Mesenchymal stem cell (in vitro differentiated cells and primary cell): ENCODE measurements around the gene MAFG.

Source experiments
- DNase-seq: peaks from one replicate; pipeline ENCODE4 v3.0.0-alpha.2; 2013
- H2AFZ ChIP-seq: one replicate; pipeline ENCODE4 v1.6.1; 2013; ENCODE audit warnings: low read depth, mild to moderate bottlenecking, control low read depth, inconsistent platforms, low read length, moderate library complexity
- H2AK5ac ChIP-seq: 2 replicates; pipeline ENCODE4 v1.6.1; 2013; ENCODE audit warnings: low read length, moderate library complexity, mild to moderate bottlenecking, inconsistent platforms; ENCODE audit not compliant: severe bottlenecking
- H2BK120ac ChIP-seq: one replicate; pipeline ENCODE4 v1.6.1; 2013; ENCODE audit warnings: low read depth, mild to moderate bottlenecking, inconsistent platforms, low read length, moderate library complexity
- H2BK12ac ChIP-seq, 2 experiments: one replicate each; pipeline ENCODE4 v1.6.1; 2013; ENCODE audit warnings: inconsistent platforms in 2 of 2, low read length in 2 of 2, mild to moderate bottlenecking in 2 of 2, moderate library complexity in 2 of 2, control low read depth in 1 of 2
- H2BK15ac ChIP-seq: one replicate; pipeline ENCODE4 v1.6.1; 2013; ENCODE audit warnings: mild to moderate bottlenecking, low read depth, inconsistent platforms; ENCODE audit not compliant: poor library complexity, severe bottlenecking
- H2BK5ac ChIP-seq: 2 replicates; pipeline ENCODE4 v1.6.1; 2013; ENCODE audit warnings: low read depth, mild to moderate bottlenecking, low read length, control low read depth, inconsistent platforms; ENCODE audit not compliant: poor library complexity, severe bottlenecking
- H3K14ac ChIP-seq, 2 experiments: one replicate each; pipeline ENCODE4 v1.6.1; 2013; ENCODE audit warnings: inconsistent platforms in 2 of 2, low read length in 2 of 2, control low read depth in 1 of 2, mild to moderate bottlenecking in 1 of 2, moderate library complexity in 1 of 2
- H3K18ac ChIP-seq, 2 experiments: one replicate each; pipeline ENCODE4 v1.6.1; 2013; ENCODE audit warnings: inconsistent platforms in 2 of 2, low read length in 2 of 2, control low read depth in 1 of 2, low read depth in 1 of 2, mild to moderate bottlenecking in 1 of 2
- H3K23ac ChIP-seq, 2 experiments: one replicate each; pipeline ENCODE4 v1.6.1; 2013; ENCODE audit warnings: inconsistent platforms in 2 of 2, low read length in 2 of 2, mild to moderate bottlenecking in 2 of 2, moderate library complexity in 2 of 2, control low read depth in 1 of 2
- H3K27ac ChIP-seq: 2 replicates; pipeline ENCODE4 v1.5.1; 2013; ENCODE audit warnings: mild to moderate bottlenecking, moderate library complexity, low read length, control low read depth, inconsistent platforms; ENCODE audit not compliant: poor library complexity, severe bottlenecking
- H3K27me3 ChIP-seq, 2 experiments: 2 replicates each; pipeline versions ENCODE4 v1.6.1 to v1.7.0; 2013; ENCODE audit warnings: low read length in 2 of 2, mild to moderate bottlenecking in 2 of 2, moderate library complexity in 2 of 2, control low read depth in 1 of 2, inconsistent platforms in 1 of 2; ENCODE audit not compliant: control insufficient read depth in 1 of 2, insufficient read depth in 1 of 2
- H3K36me3 ChIP-seq, 2 experiments: 2 replicates each; pipeline versions ENCODE4 v1.6.1 to v1.7.0; 2013; ENCODE audit warnings: low read length in 2 of 2, control low read depth in 1 of 2, inconsistent platforms in 1 of 2, low read depth in 1 of 2, mild to moderate bottlenecking in 1 of 2; ENCODE audit not compliant: insufficient read depth in 2 of 2, control insufficient read depth in 1 of 2
- H3K4ac ChIP-seq, 2 experiments: one replicate each; pipeline ENCODE4 v1.6.1; 2013; ENCODE audit warnings: inconsistent platforms in 2 of 2, low read length in 2 of 2, mild to moderate bottlenecking in 2 of 2, moderate library complexity in 2 of 2, control low read depth in 1 of 2, low read depth in 1 of 2
- H3K4me1 ChIP-seq: 2 replicates; pipeline ENCODE4 v1.6.1; 2013; ENCODE audit warnings: low read depth, low read length, control low read depth; ENCODE audit not compliant: control insufficient read depth, insufficient read depth
- H3K4me2 ChIP-seq: 2 replicates; pipeline ENCODE4 v1.6.1; 2013; ENCODE audit warnings: low read length, mild to moderate bottlenecking, inconsistent platforms; ENCODE audit not compliant: poor library complexity, severe bottlenecking
- H3K4me3 ChIP-seq, 2 experiments: 2 replicates each; pipeline versions ENCODE4 v1.5.1 to v1.7.0; 2013; ENCODE audit warnings: low read length in 2 of 2, mild to moderate bottlenecking in 2 of 2, control low read depth in 1 of 2, low read depth in 1 of 2; ENCODE audit not compliant: insufficient read depth in 1 of 2
- H3K79me1 ChIP-seq: replicated peaks from 2 replicates; pipeline ENCODE4 v1.6.1; 2013; ENCODE audit warnings: mild to moderate bottlenecking, control low read depth, low read length, inconsistent platforms; ENCODE audit not compliant: poor library complexity, severe bottlenecking
- H3K9ac ChIP-seq: 2 replicates; pipeline ENCODE4 v1.7.0; 2013; ENCODE audit warnings: mild to moderate bottlenecking, low read length, moderate library complexity
- H3K9me3 ChIP-seq: 2 replicates; pipeline ENCODE4 v1.7.0; 2013; ENCODE audit warnings: mild to moderate bottlenecking, low read length; ENCODE audit not compliant: control insufficient read depth
- H4K8ac ChIP-seq: one replicate; pipeline ENCODE4 v1.6.1; 2013; ENCODE audit warnings: inconsistent platforms, mild to moderate bottlenecking, low read length, moderate library complexity
- H4K91ac ChIP-seq: one replicate; pipeline ENCODE4 v1.6.1; 2013; ENCODE audit warnings: mild to moderate bottlenecking, low read length, inconsistent platforms
- WGBS: methylation state at CpG from one replicate; pipeline ENCODE4 v1.1.7; 2013; ENCODE audit warnings: mixed read lengths; 5-methylcytosine and 5-hydroxymethylcytosine counted together

The MAFG gene

GRCh38 chr17:81914103-81914850 lies 13.3 kb downstream of the MAFG start:
- H3K23ac ChIP-seq: no peak overlapping the region
- H3K27me3 ChIP-seq: no peaks in the 10 kb centered on the region
- no peak overlapping the region for H3K18ac ChIP-seq
- H2BK120ac ChIP-seq: no peak overlapping the region
- H4K91ac ChIP-seq: no peak overlapping the region
- no peak overlapping the region for H3K9ac ChIP-seq
- no peak for DNase-seq
- no peak overlapping the region for H3K14ac ChIP-seq
- H3K9me3 ChIP-seq: no peaks in the 10 kb centered on the region
- no peak overlapping the region for H2AFZ ChIP-seq
- H3K79me1 ChIP-seq: peaks cover 39% of the 10 kb centered on the region
- no peak overlapping the region for H4K8ac ChIP-seq
- no peak overlapping the region for H2BK15ac ChIP-seq
- no peak overlapping the region for H3K4ac ChIP-seq
- H3K4me3 ChIP-seq: no peak overlapping the region
- no peak overlapping the region for H2BK5ac ChIP-seq
- no peak overlapping the region for H3K27ac ChIP-seq
- no peak overlapping the region for H2BK12ac ChIP-seq
- peaks cover 52% of the 10 kb centered on the region in 2 experiments for H3K36me3 ChIP-seq
- 98% methylated on average over 36 of the region's 36 CpGs for WGBS
- H3K4me2 ChIP-seq: no peak overlapping the region
- H2AK5ac ChIP-seq: no peak overlapping the region
- H3K4me1 ChIP-seq: peaks cover 24% of the 10 kb centered on the region

GRCh38 chr17:81913394-81914102 lies 14.0 kb downstream of the MAFG start:
- Histone ChIP-seq H3K79me1 (peaks cover 39% of the 10 kb centered on the region), H3K4ac (no peak overlapping the region), H3K27me3 (no peaks in the 10 kb centered on the region), H4K8ac (no peak overlapping the region), H3K36me3 (peaks cover 49 to 52% of the 10 kb centered on the region in 2 experiments), H3K23ac (no peak overlapping the region), H3K4me3 (no peak overlapping the region), H3K18ac (no peak overlapping the region), H2AK5ac (no peak overlapping the region), H3K14ac (no peak overlapping the region), H2AFZ (no peak overlapping the region), H3K27ac (no peak overlapping the region), H3K9ac (no peak overlapping the region), H2BK120ac (no peak overlapping the region), H2BK5ac (no peak overlapping the region), H4K91ac (no peak overlapping the region), H2BK15ac (no peak overlapping the region), H3K9me3 (no peaks in the 10 kb centered on the region), H3K4me1 (peaks cover 24% of the 10 kb centered on the region), H3K4me2 (no peak overlapping the region), H2BK12ac (no peak overlapping the region)
- DNase-seq: no peak
- 96% methylated on average over 31 of the region's 31 CpGs for WGBS

- 90% methylated on average over 26 of the region's 32 CpGs for WGBS
These were observed 14.9 kb downstream of the MAFG start for GRCh38 chr17:81912441-81913309.

DNA sequence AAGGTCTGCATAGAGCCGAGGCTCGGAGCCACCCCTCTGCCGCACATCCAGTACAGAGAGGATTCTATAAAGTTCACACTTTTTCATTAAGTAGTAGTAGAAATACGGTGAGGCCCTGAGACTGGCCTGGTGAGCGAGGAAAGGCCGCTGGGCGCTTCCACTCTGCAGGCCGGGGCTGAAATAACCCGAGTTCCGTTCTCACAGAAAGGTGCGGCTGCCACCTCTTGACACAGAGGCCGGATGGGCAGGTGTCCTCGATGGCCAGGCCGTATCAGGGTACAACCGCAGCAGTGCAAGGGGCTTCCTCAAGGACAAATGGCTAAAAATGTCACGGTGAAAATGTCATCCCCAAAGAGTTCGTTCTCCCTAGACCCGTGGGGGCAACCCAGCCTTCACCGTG lies 15.6 kb downstream of the MAFG start:
- Histone ChIP-seq H3K27ac (no peak overlapping the region), H3K18ac (no peak overlapping the region), H2BK5ac (no peak overlapping the region), H2BK15ac (no peak overlapping the region), H2BK120ac (no peak overlapping the region), H3K9ac (no peak overlapping the region), H3K23ac (no peak overlapping the region), H4K91ac (no peak overlapping the region), H3K14ac (no peak overlapping the region), H3K79me1 (peaks cover 40% of the 10 kb centered on the region), H2BK12ac (no peak overlapping the region), H3K9me3 (no peaks in the 10 kb centered on the region), H3K4me1 (peaks cover 20% of the 10 kb centered on the region), H4K8ac (no peak overlapping the region), H3K27me3 (no peaks in the 10 kb centered on the region), H3K4ac (no peak overlapping the region), H2AK5ac (no peak overlapping the region), H2AFZ (no peak overlapping the region), H3K4me3 (no peak overlapping the region), H3K4me2 (no peak overlapping the region), H3K36me3 (peaks cover 58 to 67% of the 10 kb centered on the region in 2 experiments)
- WGBS: 98% methylated on average over 16 of the region's 19 CpGs
- DNase-seq: no peak

More at GRCh38 chr17:81912441-81913309, 14.9 kb downstream of the MAFG start:
- Histone ChIP-seq H3K4me1 (peaks cover 21% of the 10 kb centered on the region), H3K27ac (no peak overlapping the region), H2AFZ (no peak overlapping the region), H2AK5ac (no peak overlapping the region), H3K36me3 (peaks cover 51 to 60% of the 10 kb centered on the region in 2 experiments), H4K91ac (no peak overlapping the region), H3K9ac (no peak overlapping the region), H3K27me3 (no peaks in the 10 kb centered on the region), H3K4me2 (no peak overlapping the region), H2BK15ac (no peak overlapping the region), H2BK12ac (peak overlapping the region in 1 of 2 experiments; percentile 18), H3K79me1 (peaks cover 41% of the 10 kb centered on the region), H3K9me3 (no peaks in the 10 kb centered on the region), H3K14ac (no peak overlapping the region), H2BK5ac (no peak overlapping the region), H3K23ac (no peak overlapping the region), H4K8ac (no peak overlapping the region), H3K4me3 (no peak overlapping the region), H3K18ac (no peak overlapping the region), H3K4ac (no peak overlapping the region), H2BK120ac (no peak overlapping the region)
- DNase-seq: no peak
